GM18858 (cell line): ENCODE measurements around the gene AMFR.

ENCODE experiments used
- ATAC-seq: cut with Tn5 transposase; IDR thresholded peaks from one replicate; pipeline ENCODE4 v1.9.1; 2021; ENCODE audit not compliant: unreplicated experiment

Gene AMFR

DNA sequence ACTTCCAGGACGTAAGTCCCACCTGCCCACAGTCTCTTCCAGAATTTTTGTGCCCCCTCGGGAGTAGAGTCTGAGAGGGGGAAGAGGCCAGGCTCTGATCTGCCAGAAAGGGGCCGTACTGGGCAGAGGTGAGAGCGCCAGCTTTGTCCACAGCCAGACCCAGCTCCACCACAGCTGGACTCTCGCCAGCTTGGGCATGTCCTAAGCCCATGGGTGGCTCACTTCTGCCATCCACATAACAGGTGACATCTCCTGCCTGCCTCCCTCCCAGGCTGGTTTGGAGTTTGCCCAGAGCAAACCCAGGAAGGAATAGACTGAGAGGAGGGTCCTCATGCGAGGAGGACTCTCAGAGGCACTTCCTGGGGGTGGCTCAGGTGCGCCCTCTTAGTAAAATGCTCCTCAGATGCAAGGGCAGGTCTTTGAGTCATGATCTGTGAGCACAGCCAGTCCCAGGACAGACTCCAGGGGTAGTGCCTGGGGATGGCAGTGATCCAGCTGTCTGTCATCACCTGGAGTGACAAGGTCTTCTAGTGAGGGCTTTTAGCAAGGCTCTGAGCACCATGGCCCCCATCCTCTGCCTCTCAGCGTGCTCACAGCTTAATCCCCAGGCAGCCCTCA, 89.2 kb downstream of the AMFR start:
- ATAC-seq = no peak

DNA sequence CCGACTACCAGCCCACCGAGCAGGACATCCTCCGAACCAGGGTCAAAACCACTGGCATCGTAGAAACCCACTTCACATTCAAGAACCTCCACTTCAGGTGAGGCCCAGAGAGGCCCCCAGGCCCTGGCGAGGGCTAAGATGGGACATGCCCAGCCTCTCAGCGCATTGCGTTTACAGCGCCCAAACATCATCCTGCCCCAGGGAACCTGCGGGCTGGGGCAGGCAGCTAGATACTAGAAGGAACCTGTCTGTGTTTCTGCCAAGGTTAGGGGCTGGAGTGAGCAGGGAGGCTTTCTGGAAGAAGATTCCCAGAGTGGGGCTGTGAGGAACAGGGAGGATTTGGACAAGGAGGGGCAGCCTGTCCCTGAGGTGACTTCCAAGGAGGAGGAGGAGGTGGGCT, 90.6 kb downstream of the AMFR start:
- no peak for ATAC-seq

DNA sequence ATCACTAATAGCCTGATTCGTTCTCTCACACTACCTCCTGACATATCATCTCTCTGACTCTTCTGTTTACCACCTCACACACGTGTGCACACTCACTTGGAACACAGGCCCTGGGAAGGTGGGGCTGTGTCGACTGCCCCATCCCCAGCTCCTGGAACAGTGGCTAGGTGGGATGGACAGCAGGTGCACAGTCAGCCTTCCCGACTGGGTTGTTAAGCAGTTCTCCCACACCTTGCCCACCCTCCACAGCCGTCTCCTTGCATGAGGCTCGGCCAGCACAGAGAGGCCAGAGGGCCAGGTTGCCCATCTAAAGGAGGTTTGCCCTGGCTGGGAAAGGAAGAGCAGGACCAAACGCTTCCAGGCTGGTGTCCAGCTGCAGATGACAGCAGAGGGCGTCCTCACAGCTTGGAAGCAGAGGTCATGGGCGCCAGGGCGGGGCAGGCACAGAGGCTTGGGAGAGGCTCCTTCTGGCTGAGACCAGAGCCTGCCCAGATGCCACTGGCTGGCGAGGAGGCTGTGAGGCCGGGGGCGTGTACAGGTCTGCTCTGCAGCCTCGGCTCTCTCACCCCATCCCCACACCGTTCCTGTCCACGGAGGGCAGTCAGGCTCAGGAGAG, 92.8 kb downstream of the AMFR start:
- no peak for ATAC-seq

DNA sequence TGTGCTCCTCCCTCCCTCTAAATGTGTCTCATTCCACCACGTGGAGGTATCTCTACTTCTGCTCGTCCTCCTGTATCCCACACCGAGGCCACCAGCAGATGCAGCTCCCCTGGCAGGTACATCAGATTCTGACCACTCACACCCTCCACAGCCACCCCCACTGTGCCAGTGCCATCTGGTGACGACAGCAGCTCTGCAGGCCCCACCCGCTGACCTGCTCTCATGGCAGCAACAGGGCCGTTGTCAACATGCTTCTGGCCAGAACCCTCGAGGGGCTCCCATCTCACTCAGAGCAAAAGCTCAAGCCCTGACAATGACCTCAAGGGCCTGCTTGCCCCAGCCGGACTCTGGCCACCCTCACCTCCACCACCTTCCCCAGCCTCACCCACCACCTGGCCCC, 93.4 kb downstream of the AMFR start:
- no peak for ATAC-seq

DNA sequence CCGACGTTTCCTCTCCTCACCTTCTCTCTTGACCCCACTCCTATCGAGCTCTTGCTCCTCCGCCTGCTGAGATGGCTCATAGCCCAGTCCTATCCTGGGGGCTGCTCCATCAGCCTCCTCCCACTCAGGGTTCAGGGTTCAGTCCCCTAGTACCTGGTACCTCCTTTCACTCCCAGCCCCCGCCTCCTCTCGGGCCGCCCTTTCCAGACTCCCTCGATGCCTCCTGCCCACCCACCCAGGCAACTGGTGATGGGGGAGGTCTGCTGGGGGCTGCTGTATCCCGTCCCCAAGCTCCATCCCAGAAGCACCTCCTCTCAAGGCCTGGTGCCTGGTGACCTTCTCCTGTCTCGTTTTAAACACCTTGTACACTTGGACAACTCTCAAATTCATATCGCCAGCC, 93.9 kb downstream of the AMFR start:
- ATAC-seq = no peak

DNA sequence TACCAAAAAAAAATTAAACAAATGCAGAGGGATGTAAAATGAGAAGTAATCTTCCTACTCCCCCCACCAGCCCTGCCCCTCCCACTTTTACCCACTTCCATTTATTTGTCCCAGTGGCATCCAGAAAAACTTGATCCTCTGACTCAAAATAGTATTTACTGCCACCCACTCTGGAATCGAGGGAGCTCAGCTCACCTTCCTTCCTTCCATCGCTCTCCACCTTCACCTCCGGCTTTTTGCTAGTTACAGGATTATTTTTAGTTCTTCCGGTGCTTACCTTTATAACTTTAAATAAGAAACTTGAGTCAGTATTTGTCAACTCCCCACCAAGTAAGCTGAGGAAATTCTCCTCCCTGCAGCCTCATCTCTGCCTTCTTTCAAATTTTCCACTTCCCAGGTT, 94.9 kb downstream of the AMFR start:
- ATAC-seq = no peak

DNA sequence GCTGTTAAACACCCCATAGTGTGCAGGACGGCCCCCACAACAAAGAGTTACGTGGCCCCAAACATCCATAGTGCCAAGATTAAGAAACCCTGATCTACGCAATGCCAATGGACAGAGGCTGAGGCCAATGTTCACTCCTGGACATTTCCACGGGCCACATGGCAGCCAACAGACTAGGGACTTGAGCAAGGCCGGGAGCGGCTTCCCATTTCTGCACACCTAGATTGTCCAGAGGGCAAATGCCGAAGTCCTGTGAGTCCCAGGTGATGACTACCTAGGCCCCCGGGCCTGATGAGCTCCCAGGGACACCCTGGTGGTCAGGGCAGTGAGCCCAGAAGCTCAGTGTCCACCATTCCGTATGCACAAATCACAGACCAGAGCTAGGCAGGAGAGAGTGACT, 95.5 kb downstream of the AMFR start:
- no peak for ATAC-seq

DNA sequence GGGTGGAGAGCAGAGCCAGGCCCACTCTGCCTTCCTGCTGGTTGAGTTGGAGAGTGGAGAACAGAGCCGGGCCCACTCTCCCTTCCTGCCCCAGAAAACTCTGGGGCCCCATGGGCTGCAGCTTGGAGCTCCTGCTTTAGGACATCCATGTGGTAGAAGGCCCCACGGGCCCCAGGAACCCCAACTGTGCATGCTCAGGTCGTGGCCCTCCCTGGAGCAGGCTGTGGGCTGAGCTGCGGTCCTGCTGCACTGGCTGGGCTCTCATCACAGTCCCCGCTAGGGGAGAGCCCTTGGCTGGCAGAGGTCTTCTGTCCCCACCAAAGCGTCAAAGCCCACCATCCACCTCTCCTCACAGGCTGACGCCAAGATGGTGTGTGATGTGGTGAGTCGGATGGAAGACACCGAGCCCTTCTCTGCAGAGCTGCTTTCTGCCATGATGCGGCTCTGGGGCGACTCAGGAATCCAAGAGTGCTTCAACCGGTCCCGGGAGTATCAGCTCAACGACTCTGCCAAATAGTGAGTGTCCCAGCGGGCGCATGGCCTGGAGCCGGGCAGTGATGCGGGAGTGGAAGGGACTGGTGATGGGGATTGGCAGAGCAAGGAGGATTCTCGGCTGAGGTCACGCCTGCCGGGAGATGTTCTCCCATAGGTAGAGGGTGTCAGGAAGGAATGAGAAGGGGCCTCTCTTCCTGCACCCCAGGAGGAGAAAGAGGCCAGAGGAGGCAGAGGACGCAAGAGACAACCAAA, 96.9 kb downstream of the AMFR start:
- no peak for ATAC-seq

DNA sequence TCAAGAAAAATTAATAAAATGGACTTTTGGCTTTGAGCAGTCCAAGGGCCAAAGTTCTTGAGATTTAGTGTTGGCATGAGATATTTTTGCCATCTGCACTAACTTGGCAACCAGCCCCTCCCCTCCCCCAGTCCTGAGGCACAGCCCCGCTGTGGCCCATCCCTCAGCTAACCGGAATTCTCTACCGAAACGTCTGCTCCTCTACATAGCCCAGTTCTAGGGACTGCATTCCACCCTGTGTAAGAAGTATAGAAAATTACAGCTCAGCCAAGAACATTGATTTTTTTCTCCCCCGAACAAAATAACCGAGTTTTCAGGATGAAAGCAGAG, 97.5 kb downstream of the AMFR start:
- no peak for ATAC-seq

DNA sequence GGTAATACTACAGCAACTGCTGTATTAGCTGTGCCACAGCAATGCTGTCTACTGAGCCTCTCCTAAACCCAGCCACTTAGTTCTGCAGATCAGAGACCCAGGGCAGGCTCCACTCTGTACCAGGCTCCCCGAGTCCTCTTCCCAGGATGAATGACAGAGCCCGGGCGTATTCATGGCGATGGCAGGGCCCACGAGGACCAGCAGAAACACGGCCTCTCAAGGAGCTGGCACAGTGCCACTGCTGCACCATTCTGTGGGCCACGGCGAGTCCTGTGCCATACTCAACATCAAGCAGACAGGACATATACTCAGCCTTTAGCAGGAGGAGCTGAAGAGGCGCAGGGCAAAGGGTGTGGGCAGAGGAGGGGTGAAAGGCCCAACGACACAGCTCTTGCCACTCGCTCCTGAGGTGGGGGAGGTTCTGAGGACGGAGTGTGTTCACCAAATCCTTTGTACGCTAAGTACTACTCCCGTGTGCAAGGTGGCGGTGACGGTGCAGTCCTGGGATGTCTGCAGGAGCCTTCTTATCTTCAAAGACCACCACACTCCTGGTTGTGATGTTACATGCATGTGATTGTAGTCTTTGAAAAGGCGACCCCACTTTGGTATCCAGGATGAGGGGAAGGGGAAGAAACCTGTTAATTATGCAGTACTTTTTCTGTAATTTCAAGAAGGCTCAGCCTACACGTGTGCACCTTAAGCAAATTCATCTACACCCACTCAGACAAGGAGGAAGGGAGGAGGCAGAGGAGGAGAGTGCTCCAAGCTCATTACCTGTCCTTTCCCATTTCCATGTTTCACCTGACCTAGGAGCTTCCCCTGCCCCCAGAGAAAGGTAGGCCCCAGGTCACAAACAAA, 98.0 kb downstream of the AMFR start:
- no peak for ATAC-seq

DNA sequence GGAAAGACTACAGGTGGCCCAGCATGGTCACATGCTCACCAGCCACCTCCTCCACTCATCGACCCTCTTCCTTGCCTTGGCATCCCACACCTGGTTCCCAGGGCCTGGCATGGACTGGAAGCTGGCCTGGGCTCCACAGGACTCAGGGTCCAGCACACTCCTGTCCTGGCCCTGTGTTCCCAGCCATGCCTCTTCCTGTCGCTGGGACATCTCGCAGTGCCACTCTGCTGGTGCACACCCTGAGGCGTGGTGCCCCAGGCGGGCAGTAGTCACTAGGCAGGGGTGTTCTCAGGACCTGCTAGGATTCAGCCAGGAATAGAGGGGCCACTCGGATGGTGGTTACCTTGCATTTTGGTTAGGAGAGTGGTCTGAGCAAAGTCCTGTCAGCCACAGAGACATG, 99.4 kb downstream of the AMFR start:
- ATAC-seq = no peak

DNA sequence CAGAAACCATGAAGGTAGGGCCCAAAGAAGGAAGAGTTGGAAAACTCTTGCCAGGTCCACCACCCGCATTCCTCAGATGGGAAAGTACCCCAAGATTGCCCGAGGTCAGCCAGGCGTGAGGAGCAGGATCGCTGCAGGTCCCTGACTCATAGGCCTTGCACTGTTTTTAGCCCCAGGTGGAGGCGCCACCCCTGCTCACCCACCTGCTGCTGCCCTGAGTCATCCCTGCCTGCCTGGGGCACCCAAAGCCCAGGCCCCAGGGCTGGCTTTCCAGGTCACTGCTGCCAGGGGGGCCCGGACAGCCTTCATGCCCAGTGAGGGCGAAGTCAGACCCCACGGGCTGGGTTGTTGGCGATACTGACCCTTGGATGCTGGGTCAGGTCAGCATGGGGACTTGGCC, 100.9 kb downstream of the AMFR start:
- ATAC-seq = no peak

DNA sequence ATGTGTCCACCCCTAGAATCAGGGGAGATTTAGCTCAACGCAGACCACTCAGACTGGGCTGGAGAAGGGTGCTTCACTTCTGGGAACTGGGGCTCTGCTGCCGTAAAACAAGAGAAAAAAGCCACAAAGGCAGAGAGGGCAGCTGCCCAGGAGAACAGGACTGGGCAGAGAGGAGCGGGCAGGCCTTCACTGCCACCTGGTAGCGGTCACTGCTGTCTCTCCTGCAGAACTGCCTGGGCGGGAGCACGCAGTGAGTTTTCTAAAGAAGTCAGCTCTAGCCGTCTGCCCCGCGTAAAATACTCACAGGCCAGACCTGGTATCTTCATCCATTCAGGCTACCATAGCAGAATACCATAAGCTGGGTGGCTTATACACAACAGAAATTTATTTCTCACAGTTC, 103.8 kb downstream of the AMFR start:
- ATAC-seq = no peak

DNA sequence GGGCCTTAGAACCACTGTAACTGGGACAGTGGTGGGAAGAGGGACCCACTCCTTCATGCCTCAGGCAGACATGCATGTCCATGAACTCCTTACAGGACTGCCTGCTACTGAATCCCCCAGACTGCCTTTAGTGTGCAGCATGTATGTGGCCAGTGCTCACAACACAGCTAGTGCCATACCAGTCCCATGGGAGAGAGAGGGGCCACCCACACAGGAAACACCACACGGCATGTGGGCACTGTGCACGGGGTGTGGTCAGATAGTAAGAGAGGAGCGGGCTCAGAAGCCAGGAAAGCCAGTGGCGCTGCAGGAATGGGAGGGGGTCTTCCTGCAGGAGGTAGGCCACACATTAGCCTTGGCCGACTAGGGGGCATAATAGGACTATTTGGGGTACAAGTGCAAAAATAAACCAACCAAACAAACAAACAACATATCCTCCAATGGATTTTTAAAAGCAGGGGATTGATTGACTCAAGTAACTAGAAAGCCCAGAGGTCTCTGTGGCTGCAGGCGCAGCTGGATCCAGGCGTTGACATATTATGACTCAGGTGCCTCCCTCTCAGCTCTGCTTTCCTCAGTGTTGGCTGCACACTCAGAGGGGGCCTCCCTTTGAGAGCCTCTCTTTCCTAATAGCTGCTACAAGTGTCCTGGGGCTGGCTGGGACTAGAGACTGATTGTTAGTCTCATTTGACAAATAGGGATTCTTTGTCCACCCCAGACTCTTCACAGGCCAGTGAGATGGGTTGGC, 104.4 kb downstream of the AMFR start:
- ATAC-seq = no peak

DNA sequence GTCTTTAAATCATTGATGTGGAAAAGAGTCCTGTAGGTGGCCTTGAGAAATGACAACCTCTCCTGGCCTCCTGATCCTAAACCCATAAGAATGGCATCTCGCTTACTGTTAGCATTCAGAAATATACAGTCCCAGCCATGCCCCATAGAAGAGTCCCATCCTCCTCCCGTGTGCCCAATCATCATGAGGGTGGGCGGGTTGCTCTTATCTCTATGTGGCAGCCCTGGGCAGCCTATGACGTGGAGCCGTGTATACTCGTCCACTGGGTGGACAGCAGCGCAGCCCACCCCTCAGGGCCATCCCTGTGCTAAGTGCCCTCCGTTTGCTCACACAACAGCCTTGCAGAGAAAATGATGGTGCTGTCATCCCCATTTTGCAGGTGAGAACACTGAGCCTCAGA, 105.3 kb downstream of the AMFR start:
- ATAC-seq = no peak

DNA sequence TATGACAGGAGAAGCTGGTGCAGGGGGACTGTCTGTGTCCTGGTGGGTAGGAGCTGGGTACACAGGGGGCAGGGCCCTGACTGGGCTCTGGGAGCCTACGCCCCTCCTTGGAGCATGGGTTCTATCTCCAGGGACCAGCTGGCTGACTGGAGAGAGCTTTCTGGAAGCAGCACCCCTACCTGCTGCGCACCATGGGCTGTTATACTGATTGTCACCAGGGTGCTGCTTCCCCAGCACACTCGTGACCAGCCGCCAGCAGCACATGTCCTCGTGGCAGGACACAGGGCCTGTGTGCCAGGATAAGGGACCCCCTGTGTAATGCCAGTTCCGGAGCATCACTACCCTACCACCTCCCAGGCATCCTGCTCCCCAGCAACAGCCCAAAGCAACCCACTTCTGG, 106.0 kb downstream of the AMFR start:
- ATAC-seq = no peak

DNA sequence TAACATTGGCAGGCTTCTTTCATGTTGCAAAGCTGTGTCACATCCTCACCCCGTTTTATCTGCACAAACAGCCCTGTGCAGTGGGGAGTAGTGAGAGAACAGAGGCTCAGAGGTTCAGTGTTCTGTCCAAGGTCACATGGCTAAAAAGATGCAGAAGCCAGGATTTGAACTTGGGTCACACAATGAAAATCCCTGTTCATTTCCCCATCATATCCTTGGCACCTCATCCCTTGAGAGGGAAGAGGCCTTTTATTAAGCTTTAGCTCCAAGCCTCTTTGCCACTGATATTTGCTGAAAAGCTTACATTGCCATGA, 106.6 kb downstream of the AMFR start:
- ATAC-seq = no peak

DNA sequence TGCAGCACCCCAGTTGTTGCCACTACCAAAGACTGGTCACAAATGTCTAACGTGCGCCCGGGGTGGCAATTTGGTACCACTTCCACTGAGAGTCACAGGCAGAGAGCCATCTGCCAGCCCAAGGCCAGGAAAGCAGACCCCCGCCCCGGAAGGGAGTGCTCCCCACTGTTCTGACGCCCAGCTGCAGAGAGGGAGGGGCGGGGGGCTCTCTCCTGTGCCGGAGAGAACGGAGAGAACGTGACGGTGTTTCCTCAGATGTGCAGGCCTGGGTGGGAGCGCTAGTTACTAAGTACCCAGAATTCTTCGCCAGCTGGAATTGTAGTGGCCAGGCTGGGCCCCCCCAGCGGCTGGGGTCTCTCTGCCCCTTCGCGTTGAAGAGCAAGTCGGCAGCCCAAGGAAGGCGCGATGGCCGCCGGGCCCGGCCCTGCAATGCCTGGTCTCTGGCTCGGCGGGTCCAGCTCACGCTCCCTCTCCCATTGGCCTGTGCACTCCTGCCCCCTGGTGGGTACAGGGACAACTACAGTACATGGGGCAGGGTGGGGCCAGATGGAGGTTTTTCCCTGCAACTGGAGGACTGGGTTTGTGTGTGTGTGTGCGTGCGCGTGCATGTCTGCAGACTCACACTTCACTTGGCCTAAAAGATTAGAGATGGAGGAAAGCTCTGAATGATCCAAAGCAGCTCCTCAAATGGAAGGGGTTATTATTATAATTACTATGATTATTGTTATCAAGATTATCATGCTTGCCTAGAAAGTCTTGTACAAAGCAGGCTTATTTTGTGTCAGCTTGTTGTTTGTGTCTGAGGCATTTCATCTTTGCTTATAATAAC, 107.1 kb downstream of the AMFR start:
- peak; percentile 84 for ATAC-seq

DNA sequence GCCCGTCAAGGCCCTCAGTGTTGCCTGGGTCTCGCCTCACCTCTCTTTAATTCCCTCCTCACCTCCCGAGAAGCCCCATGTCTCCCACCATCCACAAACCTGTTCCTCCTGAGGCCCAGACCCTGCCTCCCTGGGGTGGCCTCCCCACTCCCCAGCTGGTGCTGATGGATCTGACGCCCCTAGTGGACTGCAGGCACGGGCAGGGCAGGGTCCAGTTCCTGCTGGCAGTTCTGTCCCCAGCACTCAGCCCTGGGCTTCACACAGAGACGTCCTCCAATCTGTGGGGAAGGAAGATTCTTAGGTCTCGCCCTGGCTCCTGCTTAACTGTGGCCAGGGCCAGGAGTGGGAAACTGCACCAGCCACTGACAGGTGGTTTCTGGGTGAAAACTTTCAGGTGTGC, 108.8 kb downstream of the AMFR start:
- ATAC-seq = no peak

DNA sequence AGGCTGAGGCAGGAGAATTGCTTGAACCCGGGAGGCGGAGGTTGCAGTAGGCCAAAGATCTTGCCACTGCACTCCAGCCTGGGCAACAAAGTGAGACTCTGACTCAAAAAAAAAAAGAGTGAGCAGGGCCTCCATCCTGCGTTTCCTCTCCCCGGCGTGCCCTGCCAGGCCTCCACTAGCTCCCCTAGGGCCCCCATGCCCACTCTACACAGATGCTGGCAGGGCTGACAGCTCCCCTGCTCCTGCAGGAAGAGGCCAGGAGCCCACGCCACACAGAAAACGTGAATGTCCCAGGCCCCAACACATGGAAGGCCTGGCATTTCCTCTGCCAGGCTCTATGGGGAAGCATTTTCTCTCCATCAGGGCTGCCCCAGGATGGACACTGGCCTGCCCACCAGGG, 109.4 kb downstream of the AMFR start:
- ATAC-seq = no peak
